Panc1 (cell line): ENCODE results near the gene STEAP1B.

Experiments used
- CTCF ChIP-seq: fragments of 450-650 bp; IDR thresholded peaks from 2 replicates; pipeline ENCODE4 v1.5.1; 2017; ENCODE audit warnings: mild to moderate bottlenecking
- POLR2AphosphoS5 ChIP-seq: IDR thresholded peaks from 2 replicates; pipeline ENCODE4 v1.6.1; 2012; ENCODE audit warnings: mild to moderate bottlenecking, low read depth, low read length, moderate library complexity
- SIN3A ChIP-seq: IDR thresholded peaks from 2 replicates; pipeline ENCODE4 v1.6.1; 2012; ENCODE audit warnings: low read depth, mild to moderate bottlenecking, low read length, moderate library complexity, borderline replicate concordance; ENCODE audit not compliant: insufficient read depth
- TCF7L2 ChIP-seq: IDR thresholded peaks from 2 replicates; pipeline ENCODE4 v1.6.1; 2011; ENCODE audit warnings: mild to moderate bottlenecking, low read depth, low read length, inconsistent platforms
- TF ChIP-seq, protein P1 (sequence below), 2 experiments: IDR thresholded peaks; 2 replicates each; pipeline ENCODE4 v1.6.1; 2011 to 2012; ENCODE audit warnings: low read depth in 2 of 2, control low read depth in 1 of 2, low read length in 1 of 2, mild to moderate bottlenecking in 1 of 2, moderate library complexity in 1 of 2; ENCODE audit not compliant: insufficient read depth in 1 of 2

- TF ChIP-seq CTCF (no peak), POLR2AphosphoS5 (no peak), SIN3A (no peak), TCF7L2 (no peak)
- TF ChIP-seq, protein P1, sequence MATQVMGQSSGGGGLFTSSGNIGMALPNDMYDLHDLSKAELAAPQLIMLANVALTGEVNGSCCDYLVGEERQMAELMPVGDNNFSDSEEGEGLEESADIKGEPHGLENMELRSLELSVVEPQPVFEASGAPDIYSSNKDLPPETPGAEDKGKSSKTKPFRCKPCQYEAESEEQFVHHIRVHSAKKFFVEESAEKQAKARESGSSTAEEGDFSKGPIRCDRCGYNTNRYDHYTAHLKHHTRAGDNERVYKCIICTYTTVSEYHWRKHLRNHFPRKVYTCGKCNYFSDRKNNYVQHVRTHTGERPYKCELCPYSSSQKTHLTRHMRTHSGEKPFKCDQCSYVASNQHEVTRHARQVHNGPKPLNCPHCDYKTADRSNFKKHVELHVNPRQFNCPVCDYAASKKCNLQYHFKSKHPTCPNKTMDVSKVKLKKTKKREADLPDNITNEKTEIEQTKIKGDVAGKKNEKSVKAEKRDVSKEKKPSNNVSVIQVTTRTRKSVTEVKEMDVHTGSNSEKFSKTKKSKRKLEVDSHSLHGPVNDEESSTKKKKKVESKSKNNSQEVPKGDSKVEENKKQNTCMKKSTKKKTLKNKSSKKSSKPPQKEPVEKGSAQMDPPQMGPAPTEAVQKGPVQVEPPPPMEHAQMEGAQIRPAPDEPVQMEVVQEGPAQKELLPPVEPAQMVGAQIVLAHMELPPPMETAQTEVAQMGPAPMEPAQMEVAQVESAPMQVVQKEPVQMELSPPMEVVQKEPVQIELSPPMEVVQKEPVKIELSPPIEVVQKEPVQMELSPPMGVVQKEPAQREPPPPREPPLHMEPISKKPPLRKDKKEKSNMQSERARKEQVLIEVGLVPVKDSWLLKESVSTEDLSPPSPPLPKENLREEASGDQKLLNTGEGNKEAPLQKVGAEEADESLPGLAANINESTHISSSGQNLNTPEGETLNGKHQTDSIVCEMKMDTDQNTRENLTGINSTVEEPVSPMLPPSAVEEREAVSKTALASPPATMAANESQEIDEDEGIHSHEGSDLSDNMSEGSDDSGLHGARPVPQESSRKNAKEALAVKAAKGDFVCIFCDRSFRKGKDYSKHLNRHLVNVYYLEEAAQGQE (IDR thresholded peaks at IDR 0.05; ENCODE audit: insufficient read depth in 1 of 2, low read depth in 2 of 2, low read length in 1 of 2) = no peak
These were observed 102.0 kb downstream of the STEAP1B start for GRCh38 chr7:22397981-22398380.
